Jurkat, Clone E6-1 (cell line): ENCODE data around the gene KIF1B.
A peak's percentile ranks its signal among the peaks of the same experiment; 100 is the strongest.
"Not testable (repeated sequence)": the region's sequence is repeated elsewhere in the genome, so short reads cannot be mapped to it uniquely, and the experiment has no call there.

Source experiments
- DNase-seq: peaks from one replicate; pipeline ENCODE4 v3.0.0-alpha.2; 2011; ENCODE audit warnings: low read depth, low spot score
- H3K4me3 ChIP-seq: 2 replicates; pipeline ENCODE4 v1.5.1; 2011; ENCODE audit warnings: mild to moderate bottlenecking, low read length, control low read depth, moderate library complexity

Gene KIF1B

GRCh38 chr1:10188133-10188650, 22.2 kb upstream of the KIF1B start:
- no peak for DNase-seq
- no peak overlapping the region for H3K4me3 ChIP-seq

- no peak overlapping the region for H3K4me3 ChIP-seq
- DNase-seq: no peak
Measured at GRCh38 chr1:10189659-10190058, 20.7 kb upstream of the KIF1B start.

- H3K4me3 ChIP-seq: no peak overlapping the region
- DNase-seq: no peak
Measured at GRCh38 chr1:10192263-10192662, 18.1 kb upstream of the KIF1B start.

- DNase-seq: no peak
- no peak overlapping the region for H3K4me3 ChIP-seq
Measured at GRCh38 chr1:10193288-10193687, 17.1 kb upstream of the KIF1B start.

- no peak for DNase-seq
- H3K4me3 ChIP-seq: no peak overlapping the region
Measured at GRCh38 chr1:10195570-10195969, 14.8 kb upstream of the KIF1B start.

- no peak overlapping the region for H3K4me3 ChIP-seq
- DNase-seq: no peak
Measured at GRCh38 chr1:10196976-10197375, 13.4 kb upstream of the KIF1B start.

- no peak for DNase-seq
- H3K4me3 ChIP-seq: no peak overlapping the region
Measured at GRCh38 chr1:10200620-10201019, 9.8 kb upstream of the KIF1B start.

GRCh38 chr1:10204003-10204642, 6.2 kb upstream of the KIF1B start:
- H3K4me3 ChIP-seq: no peak overlapping the region
- DNase-seq: no peak

GRCh38 chr1:10205206-10205605, 5.2 kb upstream of the KIF1B start:
- DNase-seq, H3K4me3 ChIP-seq: not testable (repeated sequence)

- DNase-seq: no peak
- H3K4me3 ChIP-seq: no peak overlapping the region
Measured at GRCh38 chr1:10207810-10208209, 2.6 kb upstream of the KIF1B start.

GRCh38 chr1:10208537-10208936, 1.8 kb upstream of the KIF1B start:
- DNase-seq: no peak
- H3K4me3 ChIP-seq: no peak overlapping the region

- DNase-seq: no peak
- H3K4me3 ChIP-seq: peak overlapping the region; percentile 72
Measured at GRCh38 chr1:10209590-10209904, 823 bp upstream of the KIF1B start.

- peak overlapping the region; percentile 72 for H3K4me3 ChIP-seq
- DNase-seq: no peak
Measured at GRCh38 chr1:10210841-10211804, 753 bp downstream of the KIF1B start.

GRCh38 chr1:10211805-10212410, 1.5 kb downstream of the KIF1B start:
- H3K4me3 ChIP-seq: no peak overlapping the region
- DNase-seq: no peak

- H3K4me3 ChIP-seq: no peak overlapping the region
- DNase-seq: no peak
Measured at GRCh38 chr1:10212476-10212875, 2.1 kb downstream of the KIF1B start.

GRCh38 chr1:10213186-10213705, 2.9 kb downstream of the KIF1B start:
- no peak overlapping the region for H3K4me3 ChIP-seq
- no peak for DNase-seq

- DNase-seq: no peak
- no peak overlapping the region for H3K4me3 ChIP-seq
Measured at GRCh38 chr1:10216090-10216749, 5.8 kb downstream of the KIF1B start.

- no peak for DNase-seq
- no peak overlapping the region for H3K4me3 ChIP-seq
Measured at GRCh38 chr1:10217748-10218441, 7.5 kb downstream of the KIF1B start.

- no peak overlapping the region for H3K4me3 ChIP-seq
- no peak for DNase-seq
Measured at GRCh38 chr1:10220200-10220599, 9.8 kb downstream of the KIF1B start.
